H9 (cell line): ENCODE results near the gene PLEKHM3. TPM values are rescaled to one million over a fixed set of nuclear protein-coding genes. Genes with fewer than 3 reads are reported as not detected.

ENCODE experiments used
- DNase-seq: peaks from one replicate; pipeline ENCODE4 v3.0.0-alpha.2; 2017
- H2AFZ ChIP-seq: one replicate; pipeline ENCODE4 v1.6.1; 2013; ENCODE audit warnings: mild to moderate bottlenecking, low read length, control low read depth, moderate library complexity
- H2AK5ac ChIP-seq: 2 replicates; pipeline ENCODE4 v1.6.1; 2013; ENCODE audit warnings: low read length, control low read depth, mixed read lengths; ENCODE audit not compliant: insufficient read length
- H2BK120ac ChIP-seq: one replicate; pipeline ENCODE4 v1.6.1; 2013; ENCODE audit warnings: low read depth, mild to moderate bottlenecking, low read length, control low read depth, inconsistent platforms; ENCODE audit not compliant: poor library complexity, severe bottlenecking
- H2BK12ac ChIP-seq: 2 replicates; pipeline ENCODE4 v1.6.1; 2013; ENCODE audit warnings: low read length, control low read depth, mixed read lengths, low read depth; ENCODE audit not compliant: insufficient read length
- H2BK15ac ChIP-seq: 2 replicates; pipeline ENCODE4 v1.6.1; 2013; ENCODE audit warnings: low read depth, low read length, control low read depth
- H2BK20ac ChIP-seq: one replicate; pipeline ENCODE4 v1.6.1; 2013; ENCODE audit warnings: low read depth, mild to moderate bottlenecking, low read length, control low read depth, inconsistent platforms; ENCODE audit not compliant: poor library complexity, severe bottlenecking
- H2BK5ac ChIP-seq: 2 replicates; pipeline ENCODE4 v1.6.1; 2013; ENCODE audit warnings: low read length, control low read depth, mixed read lengths; ENCODE audit not compliant: insufficient read length
- H3K14ac ChIP-seq: 2 replicates; pipeline ENCODE4 v1.6.1; 2013; ENCODE audit warnings: low read length, control low read depth; ENCODE audit not compliant: insufficient read depth
- H3K18ac ChIP-seq: 2 replicates; pipeline ENCODE4 v1.6.1; 2013; ENCODE audit warnings: low read depth, mild to moderate bottlenecking, mixed read lengths, low read length, control low read depth; ENCODE audit not compliant: insufficient read length
- H3K23ac ChIP-seq: 2 replicates; pipeline ENCODE4 v1.6.1; 2013; ENCODE audit warnings: low read length, control low read depth, mixed read lengths, low read depth; ENCODE audit not compliant: insufficient read length
- H3K23me2 ChIP-seq: 2 replicates; pipeline ENCODE4 v1.6.1; 2013; ENCODE audit warnings: low read depth, mild to moderate bottlenecking, mixed read lengths, low read length, control low read depth; ENCODE audit not compliant: insufficient read length, poor library complexity, severe bottlenecking
- H3K27ac ChIP-seq: 2 replicates; pipeline ENCODE4 v1.5.1; 2013; ENCODE audit warnings: low read length, control low read depth, mixed read lengths, low read depth; ENCODE audit not compliant: insufficient read length
- H3K27me3 ChIP-seq: 2 replicates; pipeline ENCODE4 v1.6.1; 2013; ENCODE audit warnings: low read length, control low read depth, inconsistent platforms; ENCODE audit not compliant: insufficient read depth
- H3K4ac ChIP-seq: 2 replicates; pipeline ENCODE4 v1.6.1; 2013; ENCODE audit warnings: low read depth, mild to moderate bottlenecking, control low read depth, inconsistent platforms, low read length, moderate library complexity
- H3K4me1 ChIP-seq: 2 replicates; pipeline ENCODE4 v1.6.1; 2013; ENCODE audit warnings: low read length, control low read depth, inconsistent platforms; ENCODE audit not compliant: insufficient read depth
- H3K4me2 ChIP-seq: 2 replicates; pipeline ENCODE4 v1.6.1; 2013; ENCODE audit warnings: low read length, control low read depth, mixed read lengths; ENCODE audit not compliant: insufficient read length, insufficient read depth
- H3K56ac ChIP-seq: 2 replicates; pipeline ENCODE4 v1.6.1; 2013; ENCODE audit warnings: low read depth, mild to moderate bottlenecking, mixed read lengths, low read length, control low read depth; ENCODE audit not compliant: insufficient read length
- H3K79me1 ChIP-seq: 2 replicates; pipeline ENCODE4 v1.6.1; 2013; ENCODE audit warnings: low read depth, mild to moderate bottlenecking, moderate library complexity, low read length, control low read depth, inconsistent platforms; ENCODE audit not compliant: insufficient read depth, poor library complexity, severe bottlenecking
- H3K79me2 ChIP-seq: 2 replicates; pipeline ENCODE4 v1.6.1; 2013; ENCODE audit warnings: low read length, control low read depth, inconsistent platforms; ENCODE audit not compliant: insufficient read depth
- H3K9ac ChIP-seq: 2 replicates; pipeline ENCODE4 v1.6.1; 2013; ENCODE audit warnings: low read length, control low read depth, mixed read lengths; ENCODE audit not compliant: insufficient read length; ENCODE audit errors: extremely low read depth
- H3K9me3 ChIP-seq: one replicate; pipeline ENCODE4 v1.6.1; 2013; ENCODE audit warnings: low read depth, low read length, inconsistent platforms; ENCODE audit not compliant: control insufficient read depth
- H3T11ph ChIP-seq: one replicate; pipeline ENCODE4 v1.6.1; 2013; ENCODE audit warnings: mild to moderate bottlenecking, low read length, control low read depth, inconsistent platforms
- H4K20me1 ChIP-seq: one replicate; pipeline ENCODE4 v1.6.1; 2013; ENCODE audit not compliant: control insufficient read depth, insufficient read length, insufficient read depth
- H4K5ac ChIP-seq: 2 replicates; pipeline ENCODE4 v1.6.1; 2013; ENCODE audit warnings: low read depth, mild to moderate bottlenecking, mixed read lengths, low read length, control low read depth; ENCODE audit not compliant: insufficient read length
- H4K8ac ChIP-seq: replicated peaks from 2 replicates; pipeline ENCODE4 v1.6.1; 2013; ENCODE audit warnings: low read length, control low read depth, mixed read lengths, low read depth; ENCODE audit not compliant: insufficient read length
- H4K91ac ChIP-seq: 2 replicates; pipeline ENCODE4 v1.6.1; 2013; ENCODE audit warnings: low read depth, mild to moderate bottlenecking, moderate library complexity, mixed read lengths, low read length, control low read depth; ENCODE audit not compliant: insufficient read length
- H3K27ac Mint-ChIP-seq, 3 experiments: 2 replicates in 2 of 3; 3 replicates in 1 of 3; pipeline ENCODE4 v1.8.0; 2020 to 2021; ENCODE audit warnings: mixed read lengths in 3 of 3, mild to moderate bottlenecking in 1 of 3, moderate library complexity in 1 of 3
- H3K27me3 Mint-ChIP-seq: 2 replicates; pipeline ENCODE4 v1.8.0; 2021; ENCODE audit warnings: low read depth, mild to moderate bottlenecking, moderate library complexity, mixed read lengths
- H3K36me3 Mint-ChIP-seq, 3 experiments: 2 replicates in 2 of 3; 3 replicates in 1 of 3; pipeline ENCODE4 v1.8.0; 2020 to 2021; ENCODE audit warnings: low read depth in 3 of 3, mixed read lengths in 3 of 3; ENCODE audit not compliant: insufficient read depth in 1 of 3
- H3K4me1 Mint-ChIP-seq, 2 experiments: 2 replicates each; pipeline ENCODE4 v1.8.0; 2020; ENCODE audit warnings: mixed read lengths in 2 of 2
- H3K4me3 Mint-ChIP-seq, 2 experiments: 2 replicates in 1 of 2; 3 replicates in 1 of 2; pipeline ENCODE4 v1.8.0; 2020 to 2021; ENCODE audit warnings: mild to moderate bottlenecking in 2 of 2, mixed read lengths in 2 of 2, moderate library complexity in 1 of 2
- H3K9me3 Mint-ChIP-seq, 2 experiments: 2 replicates in 1 of 2; 3 replicates in 1 of 2; pipeline ENCODE4 v1.8.0; 2020; ENCODE audit warnings: mild to moderate bottlenecking in 2 of 2, mixed read lengths in 2 of 2, moderate library complexity in 1 of 2
- CTCF ChIP-seq: fragments of 200-600 bp; sonication (generic); conservative IDR thresholded peaks from 3 replicates; pipeline ENCODE4 v1.8.0; 2021; ENCODE audit warnings: antibody characterized with exemption, mild to moderate bottlenecking
- WGBS: extraction: QIAGEN DNeasy Blood & Tissue Kit; methylation state at CpG from one replicate; pipeline ENCODE4 v1.1.7; 2013; ENCODE audit warnings: missing lambda C conversion rate, low lambda C conversion rate, mixed read lengths; ENCODE audit not compliant: insufficient read length; ENCODE audit errors: extremely low coverage; 5-methylcytosine and 5-hydroxymethylcytosine counted together
- total RNA-seq: library from RNA; stranded (reverse); gene quantifications from 2 replicates; pipeline ENCODE4 v1.2.1, GENCODE V29; 2021

The PLEKHM3 gene
- total RNA-seq, 1 experiment from 2014 or later = 7.5 TPM

- Histone ChIP-seq H4K5ac (no peak overlapping the region), H2AFZ (no peak overlapping the region), H3K23me2 (no peaks in the 10 kb centered on the region), H3K4ac (no peak overlapping the region), H3K79me2 (no peaks in the 10 kb centered on the region), H3K9ac (no peak overlapping the region), H3K4me2 (no peak overlapping the region), H2BK20ac (no peak overlapping the region), H3K4me1 (peaks cover 5% of the 10 kb centered on the region; the same call in 1 of the 2 replicates), H3K27ac (no peak overlapping the region), H3K23ac (no peak overlapping the region), H3K9me3 (no peaks in the 10 kb centered on the region), H2BK5ac (no peak overlapping the region), H4K8ac (no peak overlapping the region), H3K56ac (no peak overlapping the region), H2BK15ac (no peak overlapping the region), H2BK120ac (no peak overlapping the region), H3K14ac (no peak overlapping the region), H3K27me3 (no peaks in the 10 kb centered on the region), H2AK5ac (no peak overlapping the region), H3K79me1 (no peaks in the 10 kb centered on the region), H4K91ac (no peak overlapping the region), H3K18ac (no peak overlapping the region), H3T11ph (no peak overlapping the region), H2BK12ac (no peak overlapping the region), H4K20me1 (no peaks in the 10 kb centered on the region)
- no peak for TF ChIP-seq CTCF
- Mint-ChIP-seq H3K27me3 (no peaks in the 10 kb centered on the region), H3K27ac (no peak overlapping the region; a peak in 1 of 7 replicates), H3K4me1 (peaks cover 48 to 49% of the 10 kb centered on the region in 2 experiments), H3K9me3 (no peaks in the 10 kb centered on the region), H3K4me3 (no peak overlapping the region), H3K36me3 (no peaks in the 10 kb centered on the region)
- no peak for DNase-seq
- WGBS = no CpG with 5 or more reads among the region's 4 CpGs
Measured at GRCh38 chr2:207935991-207936370, 89.3 kb downstream of the PLEKHM3 start.
